ENCODE data around the gene CD1E.

GRCh38 chr1:158330391-158331105 lies 23.1 kb upstream of the CD1E start:
- TF ChIP-seq, protein P1, sequence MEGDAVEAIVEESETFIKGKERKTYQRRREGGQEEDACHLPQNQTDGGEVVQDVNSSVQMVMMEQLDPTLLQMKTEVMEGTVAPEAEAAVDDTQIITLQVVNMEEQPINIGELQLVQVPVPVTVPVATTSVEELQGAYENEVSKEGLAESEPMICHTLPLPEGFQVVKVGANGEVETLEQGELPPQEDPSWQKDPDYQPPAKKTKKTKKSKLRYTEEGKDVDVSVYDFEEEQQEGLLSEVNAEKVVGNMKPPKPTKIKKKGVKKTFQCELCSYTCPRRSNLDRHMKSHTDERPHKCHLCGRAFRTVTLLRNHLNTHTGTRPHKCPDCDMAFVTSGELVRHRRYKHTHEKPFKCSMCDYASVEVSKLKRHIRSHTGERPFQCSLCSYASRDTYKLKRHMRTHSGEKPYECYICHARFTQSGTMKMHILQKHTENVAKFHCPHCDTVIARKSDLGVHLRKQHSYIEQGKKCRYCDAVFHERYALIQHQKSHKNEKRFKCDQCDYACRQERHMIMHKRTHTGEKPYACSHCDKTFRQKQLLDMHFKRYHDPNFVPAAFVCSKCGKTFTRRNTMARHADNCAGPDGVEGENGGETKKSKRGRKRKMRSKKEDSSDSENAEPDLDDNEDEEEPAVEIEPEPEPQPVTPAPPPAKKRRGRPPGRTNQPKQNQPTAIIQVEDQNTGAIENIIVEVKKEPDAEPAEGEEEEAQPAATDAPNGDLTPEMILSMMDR (IDR thresholded peaks at IDR 0.05; ENCODE audit: control extremely low read depth in 1 of 3, insufficient read depth in 1 of 3, low read depth in 1 of 3, low read length in 3 of 3), result no peak
- no peak for TF ChIP-seq RAD21 (IDR thresholded peaks at IDR 0.05 in 1 of 2, conservative IDR thresholded peaks at IDR 0.05 in 1 of 2; ENCODE audit: low read depth in 2 of 2, low read length in 2 of 2)
- TF ChIP-seq SRF (IDR thresholded peaks at IDR 0.05; ENCODE audit: low read depth, low read length), result no peak
- no peak for TF ChIP-seq MAFK (IDR thresholded peaks at IDR 0.05; ENCODE audit: low read depth, low read length)
- TF ChIP-seq, protein P2, sequence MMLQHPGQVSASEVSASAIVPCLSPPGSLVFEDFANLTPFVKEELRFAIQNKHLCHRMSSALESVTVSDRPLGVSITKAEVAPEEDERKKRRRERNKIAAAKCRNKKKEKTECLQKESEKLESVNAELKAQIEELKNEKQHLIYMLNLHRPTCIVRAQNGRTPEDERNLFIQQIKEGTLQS (IDR thresholded peaks at IDR 0.05; ENCODE audit: insufficient read depth, low read depth, low read length), result no peak
- no peak for TF ChIP-seq ASH2L (IDR thresholded peaks at IDR 0.05; ENCODE audit: low read length)
- no peak for TF ChIP-seq PHF8 (conservative IDR thresholded peaks at IDR 0.05; ENCODE audit: low read depth, low read length)
- no peak for TF ChIP-seq NRF1 (IDR thresholded peaks at IDR 0.05; ENCODE audit: low read depth, low read length)
- no peak for TF ChIP-seq CBX5 (IDR thresholded peaks at IDR 0.05; ENCODE audit: low read depth, low read length)
- no peak for TF ChIP-seq POLR2AphosphoS5 (IDR thresholded peaks at IDR 0.05; ENCODE audit: low read depth, low read length)
- no peak for TF ChIP-seq KDM1A (IDR thresholded peaks at IDR 0.05; ENCODE audit: borderline replicate concordance, low read length)

Measured in H1 (cell line).